RWPE2 (cell line): ENCODE results near the gene NLRX1.
"Not testable (repeated sequence)": the region's sequence is repeated elsewhere in the genome, so short reads cannot be mapped to it uniquely, and the experiment has no call there.

ENCODE experiments used
- ATAC-seq: fragments of 200-7000 bp; cut with Tn5 transposase; 3 replicates; pipeline ENCODE4 v1.9.1; 2021; ENCODE audit warnings: low read depth
- DNase-seq: peaks from one replicate; pipeline ENCODE4 v3.0.0-alpha.2; 2020; ENCODE audit warnings: low spot score
- H3K27ac ChIP-seq: fragments of 450-650 bp; 2 replicates; pipeline ENCODE4 v1.5.1; 2017; ENCODE audit warnings: mild to moderate bottlenecking; ENCODE audit not compliant: poor library complexity, severe bottlenecking
- H3K27me3 ChIP-seq: fragments of 250-450 bp; sonication (Bioruptor Pico); 2 replicates; pipeline ENCODE4 v1.5.1; 2021; ENCODE audit warnings: mild to moderate bottlenecking, moderate library complexity; ENCODE audit not compliant: insufficient read depth, poor library complexity, severe bottlenecking
- H3K36me3 ChIP-seq: fragments of 250-450 bp; sonication (Bioruptor Pico); 2 replicates; pipeline ENCODE4 v1.5.1; 2020; ENCODE audit warnings: low read depth, mild to moderate bottlenecking, moderate library complexity
- H3K4me1 ChIP-seq: fragments of 250-450 bp; sonication (Bioruptor Pico); 2 replicates; pipeline ENCODE4 v1.5.1; 2021; ENCODE audit warnings: mild to moderate bottlenecking, moderate library complexity; ENCODE audit not compliant: insufficient read depth, poor library complexity, severe bottlenecking
- H3K4me3 ChIP-seq: fragments of 250-450 bp; sonication (Bioruptor Pico); 2 replicates; pipeline ENCODE4 v1.5.1; 2021; ENCODE audit warnings: mild to moderate bottlenecking, moderate library complexity; ENCODE audit not compliant: severe bottlenecking
- H3K9me3 ChIP-seq: fragments of 250-450 bp; sonication (Bioruptor Pico); 2 replicates; pipeline ENCODE4 v1.5.1; 2021; ENCODE audit warnings: mild to moderate bottlenecking, moderate library complexity; ENCODE audit not compliant: severe bottlenecking
- CTCF ChIP-seq: fragments of 450-650 bp; IDR thresholded peaks from one replicate; pipeline ENCODE4 v1.5.1; 2017; ENCODE audit warnings: mild to moderate bottlenecking, moderate library complexity; ENCODE audit not compliant: poor library complexity, severe bottlenecking

NLRX1 gene

GRCh38 chr11:119181677-119182412, 13.3 kb downstream of the NLRX1 start:
- no peak overlapping the region for H3K4me3 ChIP-seq
- no peak for TF ChIP-seq CTCF
- H3K36me3 ChIP-seq = no peaks in the 10 kb centered on the region
- no peak overlapping the region for H3K27ac ChIP-seq
- no peak for ATAC-seq
- H3K9me3 ChIP-seq = no peaks in the 10 kb centered on the region
- DNase-seq = no peak
- no peaks in the 10 kb centered on the region for H3K27me3 ChIP-seq
- H3K4me1 ChIP-seq = no peaks in the 10 kb centered on the region

- ATAC-seq, DNase-seq, H3K9me3 ChIP-seq, H3K27me3 ChIP-seq, H3K4me3 ChIP-seq, H3K4me1 ChIP-seq, H3K27ac ChIP-seq, H3K36me3 ChIP-seq: not testable (repeated sequence)
Observed at GRCh38 chr11:119184399-119184798, 15.9 kb downstream of the NLRX1 start.

- no peak overlapping the region for H3K27ac ChIP-seq
- no peak for DNase-seq
- H3K9me3 ChIP-seq = no peaks in the 10 kb centered on the region
- ATAC-seq = no peak
- no peaks in the 10 kb centered on the region for H3K27me3 ChIP-seq
- H3K36me3 ChIP-seq = no peaks in the 10 kb centered on the region
- no peak overlapping the region for H3K4me3 ChIP-seq
- H3K4me1 ChIP-seq = no peaks in the 10 kb centered on the region
- no peak for TF ChIP-seq CTCF
Observed at GRCh38 chr11:119185981-119186634, 17.6 kb downstream of the NLRX1 start.

- Histone ChIP-seq H3K4me1 (no peaks in the 10 kb centered on the region), H3K9me3 (no peaks in the 10 kb centered on the region), H3K27ac (no peak overlapping the region), H3K36me3 (no peaks in the 10 kb centered on the region), H3K4me3 (no peak overlapping the region), H3K27me3 (no peaks in the 10 kb centered on the region)
- DNase-seq (no peak), ATAC-seq (no peak)
- no peak for TF ChIP-seq CTCF
Observed at GRCh38 chr11:119187123-119187892, 18.8 kb downstream of the NLRX1 start.

GRCh38 chr11:119188067-119188466, 19.5 kb downstream of the NLRX1 start:
- no peaks in the 10 kb centered on the region for H3K9me3 ChIP-seq
- ATAC-seq = no peak

More at GRCh38 chr11:119188067-119188466, 19.5 kb downstream of the NLRX1 start:
- Histone ChIP-seq H3K36me3 (no peaks in the 10 kb centered on the region), H3K4me1 (no peaks in the 10 kb centered on the region), H3K4me3 (no peak overlapping the region), H3K27ac (no peak overlapping the region), H3K27me3 (no peaks in the 10 kb centered on the region)
- DNase-seq = no peak
- TF ChIP-seq CTCF = no peak
